K562 (cell line): Measurements from ENCODE around the gene REEP3. TPM values are rescaled to one million over a fixed set of nuclear protein-coding genes. Genes with fewer than 3 reads are reported as not detected.

Experiments
- ATAC-seq: fragments of 200-7000 bp; cut with Tn5 transposase; 3 replicates; pipeline ENCODE4 v1.9.1; 2020; ENCODE audit warnings: moderate library complexity
- BruUV-seq: library from RNA; stranded (reverse); fragments of 400-500 nt; replicated peaks from 2 replicates; lab custom pipeline; 2021; lab: Mats Ljungman, UMichigan
- CTCF ChIA-PET: fragments of 300-600 bp; formaldehyde crosslinking; extraction: SDS; loops from one replicate; lab custom pipeline; 2021; ENCODE audit warnings: low intra/inter-chr PET ratio; lab: Yijun Ruan, JAX
- POLR2A ChIA-PET: fragments of 300-600, 350-650 bp; sonication (Branson Sonifier 250); formaldehyde crosslinking; extraction: SDS; loops from one replicate; lab custom pipeline; 2021; ENCODE audit warnings: antibody characterized with exemption, inconsistent platforms; lab: Yijun Ruan, JAX
- DNase-seq, 4 experiments: peaks; one replicate each; pipeline versions ENCODE4 v3.0.0 to v3.0.0-alpha.2; 2011 to 2018; ENCODE audit warnings: low spot score in 3 of 4, mixed read lengths in 3 of 4; ENCODE audit errors: extremely low read depth in 1 of 4
- FAIRE-seq: peaks from 2 replicates; lab custom pipeline; 2011; peaks lifted over from hg19 to GRCh38; lab: Jason Lieb, UNC
- H2AFZ ChIP-seq: 2 replicates; pipeline ENCODE4 v1.6.0; 2011; ENCODE audit warnings: low read depth, low read length, control low read depth, inconsistent platforms
- H3K27ac ChIP-seq: fragments of 200-600 bp; 3 replicates; pipeline ENCODE4 v1.8.0; 2011; ENCODE audit warnings: low read depth, mild to moderate bottlenecking, control low read depth, inconsistent platforms, low read length, moderate library complexity, mixed read lengths; ENCODE audit errors: extremely low read depth
- H3K27me3 ChIP-seq, 2 experiments: fragments of 300-600 bp in 1 of 2; 2 replicates in 1 of 2; 3 replicates in 1 of 2; pipeline versions ENCODE4 v1.6.0 to v1.8.0; 2011; ENCODE audit warnings: inconsistent platforms in 2 of 2, low read length in 2 of 2, mild to moderate bottlenecking in 1 of 2, mixed read lengths in 1 of 2, moderate library complexity in 1 of 2; ENCODE audit not compliant: control insufficient read depth in 2 of 2, insufficient read depth in 2 of 2
- H3K36me3 ChIP-seq: fragments of 300-600 bp; 3 replicates; pipeline ENCODE4 v1.8.0; 2011; ENCODE audit warnings: mild to moderate bottlenecking, low read length, inconsistent platforms; ENCODE audit not compliant: control insufficient read depth, insufficient read depth
- H3K4me1 ChIP-seq, 2 experiments: fragments of 200-600 bp in 1 of 2; replicated peaks in 1 of 2; 2 replicates in 1 of 2; 3 replicates in 1 of 2; pipeline versions ENCODE4 v1.5.1 to v1.8.0; 2011; ENCODE audit warnings: inconsistent platforms in 2 of 2, low read length in 2 of 2, mild to moderate bottlenecking in 1 of 2, mixed read lengths in 1 of 2, moderate library complexity in 1 of 2; ENCODE audit not compliant: control insufficient read depth in 2 of 2, insufficient read depth in 2 of 2
- H3K4me2 ChIP-seq: 2 replicates; pipeline ENCODE4 v1.6.1; 2011; ENCODE audit warnings: low read length, control low read depth, inconsistent platforms, mixed read lengths; ENCODE audit not compliant: insufficient read depth
- H3K4me3 ChIP-seq: fragments of 200-600 bp; sonication (generic), shearing (Covaris generic); 2 replicates; pipeline ENCODE4 v1.5.1; 2016; ENCODE audit warnings: control low read depth, inconsistent platforms
- H3K79me2 ChIP-seq: fragments of 200-600 bp; 3 replicates; pipeline ENCODE4 v1.8.0; 2011; ENCODE audit warnings: low read length, inconsistent platforms; ENCODE audit not compliant: control insufficient read depth, insufficient read depth
- H3K9ac ChIP-seq, 2 experiments: 2 replicates each; pipeline versions ENCODE4 v1.6.0 to v1.6.1; 2011; ENCODE audit warnings: low read depth in 2 of 2, low read length in 2 of 2, control low read depth in 1 of 2, inconsistent platforms in 1 of 2, mild to moderate bottlenecking in 1 of 2, mixed read lengths in 1 of 2; ENCODE audit not compliant: insufficient read depth in 1 of 2
- H3K9me1 ChIP-seq: one replicate; pipeline ENCODE4 v1.6.0; 2011; ENCODE audit warnings: inconsistent platforms, mild to moderate bottlenecking, low read length, moderate library complexity; ENCODE audit not compliant: control insufficient read depth, insufficient read depth
- H3K9me3 ChIP-seq: replicated peaks from 2 replicates; pipeline ENCODE4 v1.5.1; 2011; ENCODE audit warnings: low read depth, low read length, inconsistent platforms; ENCODE audit not compliant: control insufficient read depth, insufficient read depth
- H4K20me1 ChIP-seq: replicated peaks from 2 replicates; pipeline ENCODE4 v1.6.1; 2011; ENCODE audit warnings: low read length, inconsistent platforms, mixed read lengths; ENCODE audit not compliant: control insufficient read depth, insufficient read depth
- POLR2B ChIP-seq: fragments of 450-650 bp; IDR thresholded peaks from 2 replicates; pipeline ENCODE4 v1.6.1; 2018; ENCODE audit warnings: low read depth; ENCODE audit not compliant: partially characterized antibody
- PTTG1 ChIP-seq: fragments of 450-650 bp; IDR thresholded peaks from 2 replicates; pipeline ENCODE4 v1.6.1; 2016; ENCODE audit warnings: low read depth, mild to moderate bottlenecking, missing genetic modification characterization, missing compliant biosample characterization
- RBM14 ChIP-seq: fragments of 200-400 bp; formaldehyde crosslinking; IDR thresholded peaks from 2 replicates; pipeline ENCODE4 v1.6.1; 2018; ENCODE audit warnings: low read depth, mild to moderate bottlenecking, low read length, moderate library complexity, borderline replicate concordance; ENCODE audit not compliant: insufficient read depth
- ZNF512 ChIP-seq: IDR thresholded peaks from 2 replicates; pipeline ENCODE4 v1.6.1; 2016; ENCODE audit warnings: missing genetic modification characterization, missing compliant biosample characterization
- WGBS: fragments of 100-300 bp; shearing (Covaris generic); methylation state at CpG from one replicate; pipeline ENCODE4 v1.1.6; 2016; ENCODE audit warnings: low coverage, mixed read lengths; ENCODE audit not compliant: insufficient coverage; ENCODE audit errors: missing lambda C conversion rate; 5-methylcytosine and 5-hydroxymethylcytosine counted together
- in situ Hi-C: fragments of 300-500 bp; cut with MboI; formaldehyde crosslinking; loops from 4 replicates; pipeline ENCODE4 v1.15.0; 2018; ENCODE audit warnings: inconsistent platforms, mixed read lengths
- intact Hi-C: fragments of 100-400 bp; cut with micrococcal nuclease; formaldehyde crosslinking; loops from 2 replicates; pipeline ENCODE4 v1.14.2; 2022
- polyA plus RNA-seq, 8 experiments: library from polyadenylated mRNA; depleted of rRNA in 4 of 8; stranded (reverse) in 5 of 8; unstranded in 3 of 8; fragments of >200 nt; fragmentation: Nextera tagmentation in 2 of 8; fragmentation: Illumina TruSeq in 1 of 8; extraction: Ambion mirVana in 2 of 8; extraction: Trizol in 1 of 8; gene quantifications; 2 replicates each; pipeline versions ENCODE4 v1.2.1 to v1.2.3, GENCODE V29; 2011 to 2014; ENCODE audit warnings: inconsistent platforms in 1 of 8, missing spikeins in 1 of 8
- total RNA-seq, 7 experiments: library from RNA; depleted of rRNA in 6 of 7; stranded (reverse); fragments of >200 nt in 6 of 7; fragmentation: Illumina TruSeq in 2 of 7; extraction: Trizol in 2 of 7; gene quantifications; 2 replicates each; pipeline versions ENCODE4 v1.2.1 to v1.2.3, GENCODE V29; 2011 to 2021; ENCODE audit warnings: low replicate concordance in 1 of 7
- TF ChIP-seq, protein P1 (sequence below): sonication (generic); formaldehyde crosslinking; IDR thresholded peaks from 2 replicates; pipeline ENCODE4 v1.8.0; 2022; ENCODE audit warnings: missing genetic modification reagents, mild to moderate bottlenecking, borderline replicate concordance

The REEP3 gene
- total and polyA plus RNA-seq, 9 of the 15 experiments (the other 6 are each of a cell fraction or from before 2014, with no cell fraction given) = 3.4 to 13.4 (median 9.2) TPM

- TF ChIP-seq POLR2B = no peak
- TF ChIP-seq PTTG1 = no peak
- TF ChIP-seq, protein P1, sequence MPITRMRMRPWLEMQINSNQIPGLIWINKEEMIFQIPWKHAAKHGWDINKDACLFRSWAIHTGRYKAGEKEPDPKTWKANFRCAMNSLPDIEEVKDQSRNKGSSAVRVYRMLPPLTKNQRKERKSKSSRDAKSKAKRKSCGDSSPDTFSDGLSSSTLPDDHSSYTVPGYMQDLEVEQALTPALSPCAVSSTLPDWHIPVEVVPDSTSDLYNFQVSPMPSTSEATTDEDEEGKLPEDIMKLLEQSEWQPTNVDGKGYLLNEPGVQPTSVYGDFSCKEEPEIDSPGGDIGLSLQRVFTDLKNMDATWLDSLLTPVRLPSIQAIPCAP = no peak
These were observed 26.2 kb upstream of the REEP3 start (continued) for GRCh38 chr10:63494951-63495350.

GRCh38 chr10:63496561-63496960, 24.6 kb upstream of the REEP3 start:
- Histone ChIP-seq H3K27ac (no peak overlapping the region), H4K20me1 (no peaks in the 10 kb centered on the region), H3K9me1 (no peaks in the 10 kb centered on the region), H3K9me3 (no peaks in the 10 kb centered on the region), H3K4me1 (peaks cover 0 to 5% of the 10 kb centered on the region in 2 experiments; a peak in 1 of 5 replicates), H3K4me3 (no peak overlapping the region)
- intact Hi-C loops = no loop called here
- BruUV-seq = no TSS peak
- FAIRE-seq = no peak
- POLR2A ChIA-PET = interaction anchor here (1.1 kb wide), 1 partner anchor 9 kb away, joined by 4 read pairs; no protein-coding TSS in a partner anchor
- no peak for DNase-seq
- no peak; the same call in 2 of the 3 replicates for ATAC-seq
- 65% methylated on average over 1 of the region's 1 CpG for WGBS
- no peak for TF ChIP-seq RBM14
- no peak for TF ChIP-seq ZNF512 (tag)
- TF ChIP-seq, all 486 proteins: peak for 0
- H2AFZ ChIP-seq = no peak overlapping the region
- no peak overlapping the region for H3K4me2 ChIP-seq
- H3K36me3 ChIP-seq = 0 out of 3 replicates have a peak, but pooled peaks cover 10% of the 10 kb centered on the region
- in situ Hi-C loops = no loop called here
- H3K9ac ChIP-seq = no peak overlapping the region
- CTCF ChIA-PET = no interaction called here
- no peaks in the 10 kb centered on the region for H3K27me3 ChIP-seq
- peaks cover 52% of the 10 kb centered on the region for H3K79me2 ChIP-seq
